ENCODE data around the gene SLC4A2.

GRCh38 chr7:151035902-151036301 is 23.5 kb upstream of the SLC4A2 start:
- no peak for TF ChIP-seq CTCF (IDR thresholded peaks at IDR 0.05; ENCODE audit: low read depth, low read length)
- TF ChIP-seq EZH2phosphoT487 (IDR thresholded peaks at IDR 0.05; ENCODE audit: low read depth) = no peak

All from OCI-LY3 (cell line).